ENCODE measurements around the gene C19orf25. TPM values are rescaled to one million over a fixed set of nuclear protein-coding genes. Genes with fewer than 3 reads are reported as not detected.
A peak's percentile ranks its signal among the peaks of the same experiment; 100 is the strongest.

C19orf25 gene
- total and polyA plus RNA-seq, 10 of the 15 experiments (the other 5 are each of a cell fraction or from before 2014, with no cell fraction given): 1.2 to 67.0 (median 25.6) TPM

DNA sequence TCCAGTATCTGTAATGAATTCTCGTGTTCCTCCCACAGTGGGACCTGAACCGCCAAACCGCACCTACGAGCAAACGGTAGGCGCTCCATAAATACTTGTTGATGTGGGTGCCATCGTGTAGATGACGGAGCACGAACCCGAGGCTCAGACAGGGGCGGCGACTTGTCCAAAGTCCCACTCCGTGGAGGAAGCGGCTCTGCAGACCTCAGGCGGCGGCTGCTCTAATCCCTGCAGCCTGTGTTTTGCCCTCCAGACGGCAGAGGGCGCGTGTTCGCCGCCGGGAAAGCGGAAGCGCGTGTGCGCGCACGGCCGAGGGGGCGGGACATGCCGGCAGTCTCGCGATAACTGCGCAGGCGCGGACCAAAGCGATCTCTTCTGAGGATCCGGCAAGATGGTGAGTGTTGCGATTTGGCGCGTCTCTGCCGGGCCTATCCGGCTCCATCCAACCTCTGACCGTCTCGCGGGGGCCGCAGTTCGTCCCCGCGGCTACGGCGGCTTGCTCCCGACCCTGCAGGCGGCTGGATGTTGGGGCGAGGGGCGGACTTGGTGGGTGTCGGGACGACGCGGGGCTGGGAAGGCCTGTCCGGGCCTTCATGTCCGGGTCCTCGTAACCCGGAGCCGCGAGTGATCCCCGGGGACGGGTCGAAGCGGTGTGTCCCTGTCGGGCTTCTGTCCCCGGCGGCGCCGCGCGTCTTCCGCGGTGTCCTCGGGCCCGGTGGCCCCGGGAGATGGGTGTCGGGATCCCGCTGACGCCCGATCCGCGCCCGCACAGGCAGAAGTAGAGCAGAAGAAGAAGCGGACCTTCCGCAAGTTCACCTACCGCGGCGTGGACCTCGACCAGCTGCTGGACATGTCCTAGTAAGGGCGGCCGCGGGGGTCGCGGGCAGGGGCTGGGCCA is 40.7 kb downstream of the C19orf25 start, which contains the start of gene RPS15 (continued):
- TF ChIP-seq BRCA1 (IDR thresholded peaks at IDR 0.05; ENCODE audit: low read depth, low read length) (peak; percentile 89), NR2F1 (conservative IDR thresholded peaks at IDR 0.05) (peak; percentile 31; the same call in 1 of the 2 replicates), FOXK2 (IDR thresholded peaks at IDR 0.05) (no peak), SP1 (IDR thresholded peaks at IDR 0.05; ENCODE audit: low read depth, low read length) (peak; percentile 81), RUNX3 (IDR thresholded peaks at IDR 0.05; ENCODE audit: low read length) (peak; percentile 41; the same call in 1 of the 2 replicates), WRNIP1 (IDR thresholded peaks at IDR 0.05; ENCODE audit: borderline replicate concordance, low read depth, low read length) (no peak), RBBP5 (conservative IDR thresholded peaks at IDR 0.05) (peak; percentile 97; the same call in 1 of the 2 replicates), NFIC (IDR thresholded peaks at IDR 0.05; ENCODE audit: low read depth, low read length) (no peak), SUPT20H (IDR thresholded peaks at IDR 0.05; ENCODE audit: borderline replicate concordance, control insufficient read depth, low read depth, low read length) (no peak), SUZ12 (IDR thresholded peaks at IDR 0.05; ENCODE audit: unreplicated experiment) (no peak), HDGF (IDR thresholded peaks at IDR 0.05) (no peak; the same call in 1 of the 2 replicates), CHD4 (IDR thresholded peaks at IDR 0.05) (no peak), TBL1XR1 (IDR thresholded peaks at IDR 0.05; ENCODE audit: low read depth, low read length) (no peak), SMAD5 (IDR thresholded peaks at IDR 0.05; ENCODE audit: low read depth) (peak; percentile 96), JUNB (IDR thresholded peaks at IDR 0.05) (no peak), MTA3 (IDR thresholded peaks at IDR 0.05; ENCODE audit: borderline replicate concordance, low read length) (0 out of 2 replicates have a peak, but pooled peaks have one; percentile 3), TCF7 (IDR thresholded peaks at IDR 0.05; ENCODE audit: borderline replicate concordance) (no peak), DPF2 (IDR thresholded peaks at IDR 0.05) (peak; percentile 65; the same call in 1 of the 2 replicates), RCOR1 (conservative IDR thresholded peaks at IDR 0.05; ENCODE audit: low read depth, low read length) (peak; percentile 96; the same call in 1 of the 2 replicates)
- TF ChIP-seq, protein P1, sequence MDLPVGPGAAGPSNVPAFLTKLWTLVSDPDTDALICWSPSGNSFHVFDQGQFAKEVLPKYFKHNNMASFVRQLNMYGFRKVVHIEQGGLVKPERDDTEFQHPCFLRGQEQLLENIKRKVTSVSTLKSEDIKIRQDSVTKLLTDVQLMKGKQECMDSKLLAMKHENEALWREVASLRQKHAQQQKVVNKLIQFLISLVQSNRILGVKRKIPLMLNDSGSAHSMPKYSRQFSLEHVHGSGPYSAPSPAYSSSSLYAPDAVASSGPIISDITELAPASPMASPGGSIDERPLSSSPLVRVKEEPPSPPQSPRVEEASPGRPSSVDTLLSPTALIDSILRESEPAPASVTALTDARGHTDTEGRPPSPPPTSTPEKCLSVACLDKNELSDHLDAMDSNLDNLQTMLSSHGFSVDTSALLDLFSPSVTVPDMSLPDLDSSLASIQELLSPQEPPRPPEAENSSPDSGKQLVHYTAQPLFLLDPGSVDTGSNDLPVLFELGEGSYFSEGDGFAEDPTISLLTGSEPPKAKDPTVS (IDR thresholded peaks at IDR 0.05; ENCODE audit: low read depth, low read length): 0 out of 2 replicates have a peak, but pooled peaks have one; percentile 58
- TF ChIP-seq, protein P2, sequence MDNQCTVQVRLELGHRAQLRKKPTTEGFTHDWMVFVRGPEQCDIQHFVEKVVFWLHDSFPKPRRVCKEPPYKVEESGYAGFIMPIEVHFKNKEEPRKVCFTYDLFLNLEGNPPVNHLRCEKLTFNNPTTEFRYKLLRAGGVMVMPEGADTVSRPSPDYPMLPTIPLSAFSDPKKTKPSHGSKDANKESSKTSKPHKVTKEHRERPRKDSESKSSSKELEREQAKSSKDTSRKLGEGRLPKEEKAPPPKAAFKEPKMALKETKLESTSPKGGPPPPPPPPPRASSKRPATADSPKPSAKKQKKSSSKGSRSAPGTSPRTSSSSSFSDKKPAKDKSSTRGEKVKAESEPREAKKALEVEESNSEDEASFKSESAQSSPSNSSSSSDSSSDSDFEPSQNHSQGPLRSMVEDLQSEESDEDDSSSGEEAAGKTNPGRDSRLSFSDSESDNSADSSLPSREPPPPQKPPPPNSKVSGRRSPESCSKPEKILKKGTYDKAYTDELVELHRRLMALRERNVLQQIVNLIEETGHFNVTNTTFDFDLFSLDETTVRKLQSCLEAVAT (IDR thresholded peaks at IDR 0.05): peak; percentile 84
- TF ChIP-seq, protein P3, sequence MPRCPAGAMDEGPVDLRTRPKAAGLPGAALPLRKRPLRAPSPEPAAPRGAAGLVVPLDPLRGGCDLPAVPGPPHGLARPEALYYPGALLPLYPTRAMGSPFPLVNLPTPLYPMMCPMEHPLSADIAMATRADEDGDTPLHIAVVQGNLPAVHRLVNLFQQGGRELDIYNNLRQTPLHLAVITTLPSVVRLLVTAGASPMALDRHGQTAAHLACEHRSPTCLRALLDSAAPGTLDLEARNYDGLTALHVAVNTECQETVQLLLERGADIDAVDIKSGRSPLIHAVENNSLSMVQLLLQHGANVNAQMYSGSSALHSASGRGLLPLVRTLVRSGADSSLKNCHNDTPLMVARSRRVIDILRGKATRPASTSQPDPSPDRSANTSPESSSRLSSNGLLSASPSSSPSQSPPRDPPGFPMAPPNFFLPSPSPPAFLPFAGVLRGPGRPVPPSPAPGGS (IDR thresholded peaks at IDR 0.05; ENCODE audit: borderline replicate concordance, insufficient read depth, low read depth, low read length, poor library complexity, severe bottlenecking): peak; percentile 85
- TF ChIP-seq, protein P4, sequence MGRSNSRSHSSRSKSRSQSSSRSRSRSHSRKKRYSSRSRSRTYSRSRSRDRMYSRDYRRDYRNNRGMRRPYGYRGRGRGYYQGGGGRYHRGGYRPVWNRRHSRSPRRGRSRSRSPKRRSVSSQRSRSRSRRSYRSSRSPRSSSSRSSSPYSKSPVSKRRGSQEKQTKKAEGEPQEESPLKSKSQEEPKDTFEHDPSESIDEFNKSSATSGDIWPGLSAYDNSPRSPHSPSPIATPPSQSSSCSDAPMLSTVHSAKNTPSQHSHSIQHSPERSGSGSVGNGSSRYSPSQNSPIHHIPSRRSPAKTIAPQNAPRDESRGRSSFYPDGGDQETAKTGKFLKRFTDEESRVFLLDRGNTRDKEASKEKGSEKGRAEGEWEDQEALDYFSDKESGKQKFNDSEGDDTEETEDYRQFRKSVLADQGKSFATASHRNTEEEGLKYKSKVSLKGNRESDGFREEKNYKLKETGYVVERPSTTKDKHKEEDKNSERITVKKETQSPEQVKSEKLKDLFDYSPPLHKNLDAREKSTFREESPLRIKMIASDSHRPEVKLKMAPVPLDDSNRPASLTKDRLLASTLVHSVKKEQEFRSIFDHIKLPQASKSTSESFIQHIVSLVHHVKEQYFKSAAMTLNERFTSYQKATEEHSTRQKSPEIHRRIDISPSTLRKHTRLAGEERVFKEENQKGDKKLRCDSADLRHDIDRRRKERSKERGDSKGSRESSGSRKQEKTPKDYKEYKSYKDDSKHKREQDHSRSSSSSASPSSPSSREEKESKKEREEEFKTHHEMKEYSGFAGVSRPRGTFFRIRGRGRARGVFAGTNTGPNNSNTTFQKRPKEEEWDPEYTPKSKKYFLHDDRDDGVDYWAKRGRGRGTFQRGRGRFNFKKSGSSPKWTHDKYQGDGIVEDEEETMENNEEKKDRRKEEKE (IDR thresholded peaks at IDR 0.05): 0 out of 2 replicates have a peak, but pooled peaks have one; percentile 16

Data from GM12878 (cell line).